GM12878 (cell line): ENCODE measurements around the gene USP50. TPM values are rescaled to one million over a fixed set of nuclear protein-coding genes. Genes with fewer than 3 reads are reported as not detected.

ENCODE experiments used
- ATAC-seq: fragments of 200-7000 bp; cut with Tn5 transposase; 3 replicates; pipeline ENCODE4 v1.9.1; 2020; ENCODE audit warnings: mild to moderate bottlenecking, moderate library complexity
- BruUV-seq: library from RNA; stranded (reverse); fragments of 400-500 nt; replicated peaks from 2 replicates; lab custom pipeline; 2021; lab: Mats Ljungman, UMichigan
- CTCF ChIA-PET: fragments of 300-600 bp; sonication (Branson Sonifier 250); formaldehyde crosslinking; extraction: SDS; loops from one replicate; lab custom pipeline; 2021; ENCODE audit warnings: inconsistent platforms; lab: Yijun Ruan, JAX
- POLR2A ChIA-PET: fragments of 350-600 bp; formaldehyde crosslinking; extraction: SDS; loops from one replicate; lab custom pipeline; 2021; ENCODE audit warnings: inconsistent platforms; lab: Charles Lee
- RAD21 ChIA-PET: fragments of 300-600 bp; sonication (Branson Sonifier 250); formaldehyde crosslinking; loops from one replicate; lab custom pipeline; 2023; ENCODE audit warnings: antibody characterized with exemption; ENCODE audit not compliant: unreplicated experiment; lab: Charles Lee
- SMC1A ChIA-PET: fragments of 300-600 bp; sonication (Branson Sonifier 250); formaldehyde crosslinking; loops from one replicate; lab custom pipeline; 2023; ENCODE audit not compliant: unreplicated experiment, uncharacterized antibody; lab: Charles Lee
- DNase-seq: peaks from one replicate; pipeline ENCODE4 v3.0.0-alpha.2; 2011; ENCODE audit warnings: low read depth, low spot score
- FAIRE-seq: peaks from 3 replicates; lab custom pipeline; 2011; peaks lifted over from hg19 to GRCh38; lab: Jason Lieb, UNC
- H2AFZ ChIP-seq: 2 replicates; pipeline ENCODE4 v1.6.0; 2011; ENCODE audit warnings: low read depth, low read length, control low read depth; ENCODE audit not compliant: control insufficient read depth
- H3K27ac ChIP-seq: 2 replicates; pipeline ENCODE4 v1.5.1; 2011; ENCODE audit warnings: control low read depth; ENCODE audit not compliant: control insufficient read depth, insufficient read depth
- H3K27me3 ChIP-seq, 2 experiments: replicated peaks in 1 of 2; 2 replicates each; pipeline versions ENCODE4 v1.6.0 to v1.6.1; 2011; ENCODE audit warnings: low read length in 1 of 2; ENCODE audit not compliant: control insufficient read depth in 2 of 2, insufficient read depth in 2 of 2
- H3K36me3 ChIP-seq, 2 experiments: 2 replicates each; pipeline ENCODE4 v1.5.1; 2011; ENCODE audit warnings: low read length in 1 of 2; ENCODE audit not compliant: control insufficient read depth in 2 of 2, insufficient read depth in 2 of 2
- H3K4me1 ChIP-seq: 2 replicates; pipeline ENCODE4 v1.6.1; 2011; ENCODE audit warnings: mild to moderate bottlenecking, low read length, moderate library complexity, mixed read lengths; ENCODE audit not compliant: control insufficient read depth, insufficient read depth
- H3K4me2 ChIP-seq: 2 replicates; pipeline ENCODE4 v1.6.0; 2011; ENCODE audit warnings: control low read depth; ENCODE audit not compliant: control insufficient read depth, insufficient read depth
- H3K4me3 ChIP-seq: fragments of 200-600 bp; sonication (generic); 2 replicates; pipeline ENCODE4 v1.5.1; 2016
- H3K79me2 ChIP-seq: 2 replicates; pipeline ENCODE4 v1.6.0; 2011; ENCODE audit warnings: low read length; ENCODE audit not compliant: control insufficient read depth, insufficient read depth
- H3K9ac ChIP-seq: 2 replicates; pipeline ENCODE4 v1.8.0; 2011; ENCODE audit warnings: low read length, control low read depth, mixed read lengths; ENCODE audit not compliant: control insufficient read depth, insufficient read depth
- H3K9me3 ChIP-seq: replicated peaks from 3 replicates; pipeline ENCODE4 v1.5.1; 2011; ENCODE audit warnings: mild to moderate bottlenecking, low read length; ENCODE audit not compliant: control insufficient read depth, insufficient read depth
- H4K20me1 ChIP-seq: 2 replicates; pipeline ENCODE4 v1.6.0; 2011; ENCODE audit not compliant: control insufficient read depth, insufficient read depth
- BMI1 ChIP-seq: fragments of 450-650 bp; IDR thresholded peaks from 2 replicates; pipeline ENCODE4 v1.6.1; 2016; ENCODE audit warnings: mild to moderate bottlenecking, moderate library complexity, borderline replicate concordance
- CBX3 ChIP-seq: fragments of 200-600 bp; sonication (generic); IDR thresholded peaks from 2 replicates; pipeline ENCODE4 v1.6.1; 2016; ENCODE audit warnings: low read depth, borderline replicate concordance
- CHD4 ChIP-seq: fragments of 200-600 bp; sonication (generic); IDR thresholded peaks from 2 replicates; pipeline ENCODE4 v1.6.1; 2016; ENCODE audit warnings: mild to moderate bottlenecking
- MTA3 ChIP-seq: IDR thresholded peaks from 2 replicates; pipeline ENCODE4 v1.6.1; 2012; ENCODE audit warnings: low read length, inconsistent platforms, borderline replicate concordance
- POLR2AphosphoS5 ChIP-seq: IDR thresholded peaks from 2 replicates; pipeline ENCODE4 v1.6.1; 2011; ENCODE audit warnings: mild to moderate bottlenecking, low read length, inconsistent platforms
- SMAD5 ChIP-seq: IDR thresholded peaks from 2 replicates; pipeline ENCODE4 v1.6.1; 2016; ENCODE audit warnings: antibody characterized with exemption, low read depth
- SRF ChIP-seq, 2 experiments: IDR thresholded peaks; 2 replicates each; pipeline ENCODE4 v1.6.1; 2011; ENCODE audit warnings: low read depth in 2 of 2, low read length in 2 of 2, mild to moderate bottlenecking in 1 of 2, moderate library complexity in 1 of 2
- YBX1 ChIP-seq: fragments of 450-650 bp; IDR thresholded peaks from 2 replicates; pipeline ENCODE4 v1.6.1; 2016; ENCODE audit warnings: antibody characterized with exemption
- ZBED1 ChIP-seq: IDR thresholded peaks from 2 replicates; pipeline ENCODE4 v1.6.1; 2016; ENCODE audit warnings: borderline replicate concordance
- ZNF384 ChIP-seq: IDR thresholded peaks from 2 replicates; pipeline ENCODE4 v1.6.1; 2012; ENCODE audit warnings: low read depth, mild to moderate bottlenecking, low read length, improper control_type of control experiment, borderline replicate concordance
- WGBS: methylation state at CpG from one replicate; pipeline ENCODE4 v1.1.6; 2016; ENCODE audit warnings: low lambda C conversion rate; ENCODE audit not compliant: insufficient replicate concordance, insufficient coverage; ENCODE audit errors: missing lambda C conversion rate; 5-methylcytosine and 5-hydroxymethylcytosine counted together
- in situ Hi-C: fragments of 300-500 bp; cut with MboI; formaldehyde crosslinking; loops from 9 replicates; pipeline ENCODE4 v1.14.3; 2018; ENCODE audit warnings: mixed read lengths
- intact Hi-C: fragments of 100-400 bp; cut with micrococcal nuclease; formaldehyde crosslinking; loops from one replicate; pipeline ENCODE4 v1.14.2; 2022; ENCODE audit not compliant: unreplicated experiment
- polyA plus RNA-seq, 11 experiments: library from polyadenylated mRNA; depleted of rRNA in 4 of 11; unstranded in 6 of 11; stranded (reverse) in 5 of 11; fragments of >200 nt; fragmentation: Nextera tagmentation in 4 of 11; fragmentation: Illumina TruSeq in 1 of 11; extraction: Ambion mirVana in 4 of 11; extraction: Trizol in 1 of 11; gene quantifications; 1 replicate in 1 of 11; 2 replicates in 10 of 11; pipeline versions ENCODE4 v1.2.1 to v1.2.3, GENCODE V29; 2011 to 2016; ENCODE audit warnings: inconsistent platforms in 2 of 11, missing spikeins in 2 of 11, low read depth in 1 of 11
- total RNA-seq, 4 experiments: library from RNA; depleted of rRNA in 3 of 4; stranded (reverse); fragments of >200 nt in 3 of 4; fragmentation: Illumina TruSeq in 1 of 4; extraction: Trizol in 1 of 4; gene quantifications; 2 replicates each; pipeline versions ENCODE4 v1.2.1 to v1.2.3, GENCODE V29; 2013 to 2021
- TF ChIP-seq, protein P1 (sequence below), 3 experiments: IDR thresholded peaks in 2 of 3; conservative IDR thresholded peaks in 1 of 3; 2 replicates each; pipeline ENCODE4 v1.5.1; 2011; ENCODE audit warnings: low read depth in 3 of 3, low read length in 3 of 3, mild to moderate bottlenecking in 3 of 3, control low read depth in 2 of 3, moderate library complexity in 2 of 3, inconsistent platforms in 1 of 3, mixed read lengths in 1 of 3; ENCODE audit not compliant: control insufficient read depth in 2 of 3, insufficient read depth in 1 of 3; ENCODE audit errors: extremely low read depth in 1 of 3

USP50 gene
- total and polyA plus RNA-seq, 10 of the 15 experiments (the other 5 are each of a cell fraction or from before 2014, with no cell fraction given), result 0.15 to 0.21 (median 0.19) TPM; not detected in 7

DNA sequence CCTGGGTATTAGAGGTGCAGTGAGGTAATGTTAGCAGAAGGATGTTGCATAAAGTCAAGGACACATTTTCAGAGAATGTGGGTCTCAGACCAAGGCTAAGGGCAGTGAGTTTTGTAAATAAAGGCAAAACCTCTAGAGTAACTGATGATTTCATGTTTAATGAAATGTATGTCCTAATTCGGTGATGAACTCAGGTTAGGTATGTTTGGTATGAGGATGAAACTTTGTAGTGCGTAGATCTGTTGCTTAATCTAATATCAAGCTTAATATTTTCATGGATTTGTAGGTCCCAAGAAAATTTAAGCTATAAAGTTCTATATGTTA is 3.6 kb downstream of the USP50 start:
- WGBS, result 94% methylated on average over 2 of the region's 2 CpGs

More for the DNA sequence above, 3.6 kb downstream of the USP50 start:
- Histone ChIP-seq H3K9me3 (no peaks in the 10 kb centered on the region), H3K27me3 (no peaks in the 10 kb centered on the region), H3K4me1 (peaks cover 7% of the 10 kb centered on the region), H3K27ac (no peak overlapping the region), H3K4me2 (no peak overlapping the region), H3K9ac (no peak overlapping the region), H2AFZ (no peak overlapping the region), H3K79me2 (no peaks in the 10 kb centered on the region), H4K20me1 (no peaks in the 10 kb centered on the region), H3K36me3 (no peaks in the 10 kb centered on the region), H3K4me3 (no peak overlapping the region; the same call in 1 of the 2 replicates)
- DNase-seq, result no peak
- in situ Hi-C loops, result no loop called here
- intact Hi-C loops, result no loop called here
- TF ChIP-seq POLR2AphosphoS5 (no peak), ZNF384 (no peak), SRF (IDR thresholded peaks at IDR 0.05; ENCODE audit: low read depth in 2 of 2, low read length in 2 of 2) (no peak), CBX3 (no peak), MTA3 (no peak), CHD4 (no peak), BMI1 (no peak), YBX1 (no peak), SMAD5 (no peak), ZBED1 (no peak)
- TF ChIP-seq, protein P1, sequence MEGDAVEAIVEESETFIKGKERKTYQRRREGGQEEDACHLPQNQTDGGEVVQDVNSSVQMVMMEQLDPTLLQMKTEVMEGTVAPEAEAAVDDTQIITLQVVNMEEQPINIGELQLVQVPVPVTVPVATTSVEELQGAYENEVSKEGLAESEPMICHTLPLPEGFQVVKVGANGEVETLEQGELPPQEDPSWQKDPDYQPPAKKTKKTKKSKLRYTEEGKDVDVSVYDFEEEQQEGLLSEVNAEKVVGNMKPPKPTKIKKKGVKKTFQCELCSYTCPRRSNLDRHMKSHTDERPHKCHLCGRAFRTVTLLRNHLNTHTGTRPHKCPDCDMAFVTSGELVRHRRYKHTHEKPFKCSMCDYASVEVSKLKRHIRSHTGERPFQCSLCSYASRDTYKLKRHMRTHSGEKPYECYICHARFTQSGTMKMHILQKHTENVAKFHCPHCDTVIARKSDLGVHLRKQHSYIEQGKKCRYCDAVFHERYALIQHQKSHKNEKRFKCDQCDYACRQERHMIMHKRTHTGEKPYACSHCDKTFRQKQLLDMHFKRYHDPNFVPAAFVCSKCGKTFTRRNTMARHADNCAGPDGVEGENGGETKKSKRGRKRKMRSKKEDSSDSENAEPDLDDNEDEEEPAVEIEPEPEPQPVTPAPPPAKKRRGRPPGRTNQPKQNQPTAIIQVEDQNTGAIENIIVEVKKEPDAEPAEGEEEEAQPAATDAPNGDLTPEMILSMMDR (IDR thresholded peaks at IDR 0.05 in 2 of 3, conservative IDR thresholded peaks at IDR 0.05 in 1 of 3; ENCODE audit: control insufficient read depth in 2 of 3, extremely low read depth in 1 of 3, insufficient read depth in 1 of 3, low read depth in 3 of 3, low read length in 3 of 3), result no peak
- no TSS peak for BruUV-seq
- POLR2A ChIA-PET, result interaction anchor here (0.7 kb wide), 3 partner anchors 11 to 189 kb away, joined by 5 to 10 read pairs (median 8); no protein-coding TSS in a partner anchor
- SMC1A ChIA-PET, result interaction anchor here (0.5 to 2.7 kb wide), 5 partner anchors 12 to 1614 kb away, joined by 3 to 8 read pairs (median 3); no protein-coding TSS in a partner anchor
- FAIRE-seq, result no peak
- CTCF ChIA-PET, result interaction anchor here (0.6 to 1.4 kb wide), 2 partner anchors 12 to 332 kb away, joined by 3 read pairs; no protein-coding TSS in a partner anchor
- ATAC-seq, result no peak
- RAD21 ChIA-PET, result interaction anchor here (0.7 kb wide), 1 partner anchor 582 kb away, joined by 4 read pairs; no protein-coding TSS in a partner anchor
